Astrocyte of the cerebellum (primary cell): ENCODE results near the gene ZNF138.
"Not testable (repeated sequence)": the region's sequence is repeated elsewhere in the genome, so short reads cannot be mapped to it uniquely, and the experiment has no call there.

ENCODE experiments used
- DNase-seq: peaks from one replicate; pipeline ENCODE4 v3.0.0-alpha.2; 2011; ENCODE audit warnings: low read depth
- H3K4me3 ChIP-seq: 2 replicates; pipeline ENCODE4 v1.5.1; 2011; ENCODE audit warnings: mild to moderate bottlenecking, low read depth, low read length, moderate library complexity
- CTCF ChIP-seq: IDR thresholded peaks from 2 replicates; pipeline ENCODE4 v1.5.1; 2012; ENCODE audit warnings: low read length, low read depth, moderate library complexity, mild to moderate bottlenecking; ENCODE audit errors: missing control alignments
- in situ Hi-C: cut with HindIII; loops from 2 replicates; pipeline ENCODE4 v1.10.0; 2017; ENCODE audit warnings: low sequenced_read_pairs

ZNF138 gene

GRCh38 chr7:64802699-64803098, 8.5 kb downstream of the ZNF138 start:
- H3K4me3 ChIP-seq = no peak overlapping the region
- in situ Hi-C loops = no loop called here
- TF ChIP-seq CTCF = no peak
- DNase-seq = no peak

- no peak overlapping the region for H3K4me3 ChIP-seq
- in situ Hi-C loops = no loop called here
- DNase-seq = no peak
- TF ChIP-seq CTCF = no peak
Observed at GRCh38 chr7:64807731-64808365, 13.6 kb downstream of the ZNF138 start.

- H3K4me3 ChIP-seq = no peak overlapping the region
- DNase-seq = no peak
- no peak for TF ChIP-seq CTCF
- in situ Hi-C loops = no loop called here
Observed at GRCh38 chr7:64811767-64812166, 17.5 kb downstream of the ZNF138 start.

GRCh38 chr7:64830926-64831325, 36.7 kb downstream of the ZNF138 start:
- DNase-seq = no peak
- H3K4me3 ChIP-seq = no peak overlapping the region
- in situ Hi-C loops = no loop called here
- TF ChIP-seq CTCF = no peak

GRCh38 chr7:64832136-64832535, 37.9 kb downstream of the ZNF138 start:
- no peak for DNase-seq
- no peak overlapping the region for H3K4me3 ChIP-seq
- TF ChIP-seq CTCF = no peak
- in situ Hi-C loops = no loop called here

GRCh38 chr7:64834989-64835388, 40.8 kb downstream of the ZNF138 start:
- H3K4me3 ChIP-seq = no peak overlapping the region
- DNase-seq = no peak
- in situ Hi-C loops = no loop called here
- no peak for TF ChIP-seq CTCF

- in situ Hi-C loops, H3K4me3 ChIP-seq, DNase-seq: not testable (repeated sequence)
Observed at GRCh38 chr7:64835856-64836255, 41.6 kb downstream of the ZNF138 start.

- in situ Hi-C loops, H3K4me3 ChIP-seq: not testable (repeated sequence)
Observed at GRCh38 chr7:64838051-64838450, 43.8 kb downstream of the ZNF138 start.

More at GRCh38 chr7:64838051-64838450, 43.8 kb downstream of the ZNF138 start:
- DNase-seq = not testable (repeated sequence)
